Neural progenitor cell (in vitro differentiated cells): ENCODE measurements around the gene FOXO1. TPM values are rescaled to one million over a fixed set of nuclear protein-coding genes. Genes with fewer than 3 reads are reported as not detected.
A peak's percentile ranks its signal among the peaks of the same experiment; 100 is the strongest.

Source experiments
- DNase-seq: peaks from one replicate; pipeline ENCODE4 v3.0.0-alpha.2; 2016; ENCODE audit warnings: low spot score
- H2AFZ ChIP-seq: fragments of 200-600 bp; sonication (generic); replicated peaks from 2 replicates; pipeline ENCODE4 v1.6.1; 2016; ENCODE audit warnings: antibody characterized with exemption
- H3F3A ChIP-seq: fragments of 200-600 bp; sonication (generic); 2 replicates; pipeline ENCODE4 v1.6.1; 2016; ENCODE audit warnings: antibody characterized with exemption, low read depth
- H3K27ac ChIP-seq: fragments of 200-600 bp; sonication (generic); 2 replicates; pipeline ENCODE4 v1.5.1; 2016; ENCODE audit warnings: mild to moderate bottlenecking
- H3K27me3 ChIP-seq: fragments of 200-600 bp; sonication (generic); 2 replicates; pipeline ENCODE4 v1.6.1; 2016; ENCODE audit warnings: mild to moderate bottlenecking, moderate library complexity
- H3K36me3 ChIP-seq: fragments of 200-600 bp; sonication (generic); 2 replicates; pipeline ENCODE4 v1.5.1; 2016
- H3K4me1 ChIP-seq: fragments of 200-600 bp; sonication (generic); 2 replicates; pipeline ENCODE4 v1.6.1; 2016; ENCODE audit warnings: mixed run types
- H3K4me2 ChIP-seq: fragments of 200-600 bp; sonication (generic); 2 replicates; pipeline ENCODE4 v1.6.1; 2016
- H3K4me3 ChIP-seq: fragments of 200-600 bp; sonication (generic); 2 replicates; pipeline ENCODE4 v1.5.1; 2016
- H3K79me2 ChIP-seq: fragments of 200-600 bp; sonication (generic); 2 replicates; pipeline ENCODE4 v1.6.1; 2016; ENCODE audit warnings: low read depth
- H3K9ac ChIP-seq: fragments of 200-600 bp; sonication (generic); 2 replicates; pipeline ENCODE4 v1.6.1; 2016
- H3K9me3 ChIP-seq: fragments of 200-600 bp; sonication (generic); 2 replicates; pipeline ENCODE4 v1.5.1; 2016; ENCODE audit warnings: low read depth
- H4K20me1 ChIP-seq: fragments of 200-600 bp; sonication (generic); 2 replicates; pipeline ENCODE4 v1.6.1; 2016; ENCODE audit warnings: low read depth
- H3K27ac Mint-ChIP-seq: 3 replicates; pipeline ENCODE4 v1.8.0; 2021; ENCODE audit warnings: mixed read lengths
- H3K27me3 Mint-ChIP-seq: 2 replicates; pipeline ENCODE4 v1.8.0; 2022; ENCODE audit warnings: low read depth, mild to moderate bottlenecking, inconsistent platforms, moderate library complexity, mixed read lengths; ENCODE audit not compliant: insufficient read depth
- H3K36me3 Mint-ChIP-seq: 3 replicates; pipeline ENCODE4 v1.8.0; 2021; ENCODE audit warnings: mixed read lengths
- H3K4me1 Mint-ChIP-seq: 3 replicates; pipeline ENCODE4 v1.8.0; 2021; ENCODE audit warnings: mixed read lengths
- H3K4me3 Mint-ChIP-seq: 3 replicates; pipeline ENCODE4 v1.8.0; 2021; ENCODE audit warnings: mild to moderate bottlenecking, moderate library complexity, mixed read lengths
- H3K9me3 Mint-ChIP-seq: 3 replicates; pipeline ENCODE4 v1.8.0; 2020; ENCODE audit warnings: mixed read lengths
- CTCF ChIP-seq: fragments of 200-600 bp; sonication (generic); IDR thresholded peaks from 2 replicates; pipeline ENCODE4 v1.5.1; 2017; ENCODE audit warnings: antibody characterized with exemption, mild to moderate bottlenecking
- EZH2 ChIP-seq: fragments of 200-600 bp; sonication (generic); IDR thresholded peaks from 2 replicates; pipeline ENCODE4 v1.6.1; 2017; ENCODE audit warnings: antibody characterized with exemption, mild to moderate bottlenecking, moderate library complexity
- EZH2phosphoT487 ChIP-seq: fragments of 200-600 bp; sonication (generic); IDR thresholded peaks from 2 replicates; pipeline ENCODE4 v1.6.1; 2017; ENCODE audit warnings: antibody characterized with exemption
- total RNA-seq: library from RNA; depleted of rRNA; stranded (reverse); fragments of >200 nt; gene quantifications from 2 replicates; pipeline ENCODE4 v1.2.3, GENCODE V29; 2015; ENCODE audit warnings: low replicate concordance

Gene FOXO1
- total RNA-seq, 1 donor from 2014 or later: 3.7 TPM

- no peaks in the 10 kb centered on the region for H3K36me3 ChIP-seq
- Mint-ChIP-seq H3K27me3 (peaks cover 5% of the 10 kb centered on the region), H3K27ac (no peak overlapping the region), H3K36me3 (peaks cover 9% of the 10 kb centered on the region), H3K9me3 (peaks cover 9% of the 10 kb centered on the region), H3K4me3 (no peak overlapping the region), H3K4me1 (peaks cover 23% of the 10 kb centered on the region)
- H2AFZ ChIP-seq: no peak overlapping the region
- H3K9me3 ChIP-seq: no peaks in the 10 kb centered on the region
- H3K79me2 ChIP-seq: peaks cover 70% of the 10 kb centered on the region
- peaks cover 32% of the 10 kb centered on the region for H3K4me1 ChIP-seq
- peaks cover 28% of the 10 kb centered on the region for H3K27me3 ChIP-seq
- peak overlapping the region; percentile 24 for H3K4me2 ChIP-seq
- TF ChIP-seq EZH2phosphoT487 (no peak), CTCF (no peak), EZH2 (no peak)
- no peak overlapping the region for H3K9ac ChIP-seq
- peaks cover 4% of the 10 kb centered on the region for H3F3A ChIP-seq
- H3K4me3 ChIP-seq: no peak overlapping the region
- DNase-seq: no peak
- H4K20me1 ChIP-seq: peaks cover 22% of the 10 kb centered on the region
- no peak overlapping the region for H3K27ac ChIP-seq
These were observed 6.2 kb downstream of the FOXO1 start for GRCh38 chr13:40660141-40660664.

- peaks cover 6% of the 10 kb centered on the region for H4K20me1 ChIP-seq
- no peak for TF ChIP-seq EZH2
- no peak for TF ChIP-seq EZH2phosphoT487
- no peak for TF ChIP-seq CTCF
- no peak overlapping the region for H3K27ac ChIP-seq
- no peaks in the 10 kb centered on the region for H3K9me3 ChIP-seq
- peaks cover 56% of the 10 kb centered on the region for H3K79me2 ChIP-seq
- H3K27me3 Mint-ChIP-seq: peaks cover 5% of the 10 kb centered on the region
- no peak overlapping the region for H3K4me3 Mint-ChIP-seq
- peaks cover 12% of the 10 kb centered on the region for H3K4me1 Mint-ChIP-seq
- H3K36me3 Mint-ChIP-seq: peaks cover 9% of the 10 kb centered on the region
- peaks cover 5% of the 10 kb centered on the region for H3K27me3 ChIP-seq
- peaks cover 5% of the 10 kb centered on the region for H3F3A ChIP-seq
- no peak overlapping the region for H3K4me2 ChIP-seq
- no peaks in the 10 kb centered on the region for H3K36me3 ChIP-seq
- no peak overlapping the region for H2AFZ ChIP-seq
- peaks cover 12% of the 10 kb centered on the region for H3K9me3 Mint-ChIP-seq
- no peak for DNase-seq
- no peak overlapping the region for H3K9ac ChIP-seq
- H3K4me1 ChIP-seq: peaks cover 22% of the 10 kb centered on the region
- no peak overlapping the region for H3K4me3 ChIP-seq
- H3K27ac Mint-ChIP-seq: no peak overlapping the region
These were observed 8.5 kb downstream of the FOXO1 start for GRCh38 chr13:40657951-40658350.

GRCh38 chr13:40657307-40657706 lies 9.1 kb downstream of the FOXO1 start:
- peaks cover under 1% of the 10 kb centered on the region for H3K27me3 Mint-ChIP-seq
- no peak for DNase-seq
- H3K36me3 Mint-ChIP-seq: peaks cover 9% of the 10 kb centered on the region
- H4K20me1 ChIP-seq: no peaks in the 10 kb centered on the region
- H3F3A ChIP-seq: peaks cover 4% of the 10 kb centered on the region
- no peaks in the 10 kb centered on the region for H3K27me3 ChIP-seq
- H3K4me3 ChIP-seq: no peak overlapping the region
- no peak overlapping the region for H3K27ac Mint-ChIP-seq
- no peak overlapping the region for H2AFZ ChIP-seq
- H3K9me3 ChIP-seq: no peaks in the 10 kb centered on the region
- H3K36me3 ChIP-seq: no peaks in the 10 kb centered on the region
- peaks cover 49% of the 10 kb centered on the region for H3K79me2 ChIP-seq
- H3K9ac ChIP-seq: no peak overlapping the region
- H3K27ac ChIP-seq: no peak overlapping the region
- H3K4me1 Mint-ChIP-seq: peaks cover 7% of the 10 kb centered on the region
- H3K4me1 ChIP-seq: peaks cover 16% of the 10 kb centered on the region
- TF ChIP-seq CTCF: no peak
- no peak for TF ChIP-seq EZH2
- no peak for TF ChIP-seq EZH2phosphoT487
- no peak overlapping the region for H3K4me2 ChIP-seq
- H3K4me3 Mint-ChIP-seq: no peak overlapping the region
- H3K9me3 Mint-ChIP-seq: peaks cover 12% of the 10 kb centered on the region
